Measurements from ENCODE around the gene ERAL1. TPM values are rescaled to one million over a fixed set of nuclear protein-coding genes. Genes with fewer than 3 reads are reported as not detected.
"Not testable (repeated sequence)": the region's sequence is repeated elsewhere in the genome, so short reads cannot be mapped to it uniquely, and the experiment has no call there.

The ERAL1 gene
- total RNA-seq, 1 donor = 39.3 TPM

GRCh38 chr17:28867276-28867675 is 12.5 kb downstream of the ERAL1 start:
- DNase-seq (ENCODE audit: low read depth) = no peak
- no peak for TF ChIP-seq CTCF (IDR thresholded peaks at IDR 0.05; ENCODE audit: insufficient read depth, low read depth, low read length)

GRCh38 chr17:28871056-28871579 is 16.3 kb downstream of the ERAL1 start:
- H3K4me3 ChIP-seq (ENCODE audit: low read depth, low read length) = no peak overlapping the region
- DNase-seq (ENCODE audit: low read depth) = peak; percentile 52
- TF ChIP-seq CTCF (IDR thresholded peaks at IDR 0.05; ENCODE audit: insufficient read depth, low read depth, low read length) = no peak

More at GRCh38 chr17:28867276-28867675, 12.5 kb downstream of the ERAL1 start:
- H3K4me3 ChIP-seq (ENCODE audit: low read depth, low read length) = no peak overlapping the region

GRCh38 chr17:28873839-28874238 is 19.0 kb downstream of the ERAL1 start:
- H3K4me3 ChIP-seq (ENCODE audit: low read depth, low read length) = no peak overlapping the region
- no peak for TF ChIP-seq CTCF (IDR thresholded peaks at IDR 0.05; ENCODE audit: insufficient read depth, low read depth, low read length)
- no peak for DNase-seq (ENCODE audit: low read depth)

GRCh38 chr17:28874750-28875149 is 19.9 kb downstream of the ERAL1 start:
- DNase-seq (ENCODE audit: low read depth) = no peak
- H3K4me3 ChIP-seq (ENCODE audit: low read depth, low read length) = no peak overlapping the region
- no peak for TF ChIP-seq CTCF (IDR thresholded peaks at IDR 0.05; ENCODE audit: insufficient read depth, low read depth, low read length)

GRCh38 chr17:28875848-28876550 is 21.2 kb downstream of the ERAL1 start:
- TF ChIP-seq CTCF (IDR thresholded peaks at IDR 0.05; ENCODE audit: insufficient read depth, low read depth, low read length) = no peak
- DNase-seq (ENCODE audit: low read depth) = no peak
- H3K4me3 ChIP-seq (ENCODE audit: low read depth, low read length) = no peak overlapping the region

GRCh38 chr17:28877150-28877711 is 22.4 kb downstream of the ERAL1 start:
- not testable (repeated sequence) for H3K4me3 ChIP-seq (ENCODE audit: low read depth, low read length)

GRCh38 chr17:28878158-28878910 is 23.5 kb downstream of the ERAL1 start:
- no peak overlapping the region for H3K4me3 ChIP-seq (ENCODE audit: low read depth, low read length)
- DNase-seq (ENCODE audit: low read depth) = no peak
- TF ChIP-seq CTCF (IDR thresholded peaks at IDR 0.05; ENCODE audit: insufficient read depth, low read depth, low read length) = no peak

More at GRCh38 chr17:28877150-28877711, 22.4 kb downstream of the ERAL1 start:
- not testable (repeated sequence) for DNase-seq (ENCODE audit: low read depth)

Data from fibroblast of villous mesenchyme (primary cell).